ENCODE data around the gene SCN8A. TPM values are rescaled to one million over a fixed set of nuclear protein-coding genes. Genes with fewer than 3 reads are reported as not detected.

The SCN8A gene
- total RNA-seq, 2 experiments from 2014 or later: 1.4 to 1.6 TPM

- H3K27ac Mint-ChIP-seq: no peak overlapping the region
- no peak overlapping the region for H3K4me3 Mint-ChIP-seq
- no peak for ATAC-seq
- H3K4me1 Mint-ChIP-seq (ENCODE audit: low read depth): no peaks in the 10 kb centered on the region
- peaks cover 18% of the 10 kb centered on the region for H3K27me3 Mint-ChIP-seq (ENCODE audit: low read depth)
- POLR2A ChIA-PET: no interaction called here
- no peak for DNase-seq
- CTCF ChIA-PET: no interaction called here
- no peaks in the 10 kb centered on the region for H3K9me3 Mint-ChIP-seq (ENCODE audit: insufficient read depth)
- H3K36me3 Mint-ChIP-seq (ENCODE audit: low read depth): no peaks in the 10 kb centered on the region
These were observed 163.1 kb downstream of the SCN8A start for GRCh38 chr12:51753980-51754675.

GRCh38 chr12:51755251-51755650 lies 164.2 kb downstream of the SCN8A start:
- no peak for ATAC-seq
- H3K27me3 Mint-ChIP-seq (ENCODE audit: low read depth): peaks cover 15% of the 10 kb centered on the region
- H3K36me3 Mint-ChIP-seq (ENCODE audit: low read depth): no peaks in the 10 kb centered on the region
- H3K9me3 Mint-ChIP-seq (ENCODE audit: insufficient read depth): no peaks in the 10 kb centered on the region
- H3K4me3 Mint-ChIP-seq: no peak overlapping the region
- POLR2A ChIA-PET: no interaction called here
- no peak for DNase-seq
- H3K27ac Mint-ChIP-seq: no peak overlapping the region
- CTCF ChIA-PET: interaction anchor here (0.7 kb wide), 1 partner anchor 38 kb away, joined by 3 read pairs; no protein-coding TSS in a partner anchor
- no peaks in the 10 kb centered on the region for H3K4me1 Mint-ChIP-seq (ENCODE audit: low read depth)

- DNase-seq: no peak
- no peaks in the 10 kb centered on the region for H3K9me3 Mint-ChIP-seq (ENCODE audit: insufficient read depth)
- peaks cover 5% of the 10 kb centered on the region for H3K27me3 Mint-ChIP-seq (ENCODE audit: low read depth)
- POLR2A ChIA-PET: no interaction called here
- no peak for ATAC-seq
- no peaks in the 10 kb centered on the region for H3K36me3 Mint-ChIP-seq (ENCODE audit: low read depth)
- no peak overlapping the region for H3K27ac Mint-ChIP-seq
- H3K4me3 Mint-ChIP-seq: no peak overlapping the region
- CTCF ChIA-PET: no interaction called here
- no peaks in the 10 kb centered on the region for H3K4me1 Mint-ChIP-seq (ENCODE audit: low read depth)
These were observed 168.1 kb downstream of the SCN8A start for GRCh38 chr12:51759175-51759574.

GRCh38 chr12:51759695-51760094 lies 168.7 kb downstream of the SCN8A start:
- Mint-ChIP-seq H3K27me3 (ENCODE audit: low read depth) (peaks cover 5% of the 10 kb centered on the region), H3K36me3 (ENCODE audit: low read depth) (no peaks in the 10 kb centered on the region), H3K27ac (no peak overlapping the region), H3K4me3 (no peak overlapping the region), H3K4me1 (ENCODE audit: low read depth) (no peaks in the 10 kb centered on the region), H3K9me3 (ENCODE audit: insufficient read depth) (no peaks in the 10 kb centered on the region)
- ChIA-PET CTCF (no interaction called here), POLR2A (no interaction called here)
- DNase-seq (no peak), ATAC-seq (no peak)

GRCh38 chr12:51760231-51760630 lies 169.2 kb downstream of the SCN8A start:
- DNase-seq: no peak
- no peak for ATAC-seq
- Mint-ChIP-seq H3K27ac (no peak overlapping the region), H3K36me3 (ENCODE audit: low read depth) (no peaks in the 10 kb centered on the region), H3K4me3 (no peak overlapping the region), H3K27me3 (ENCODE audit: low read depth) (peaks cover 5% of the 10 kb centered on the region), H3K9me3 (ENCODE audit: insufficient read depth) (no peaks in the 10 kb centered on the region), H3K4me1 (ENCODE audit: low read depth) (no peaks in the 10 kb centered on the region)
- ChIA-PET CTCF (no interaction called here), POLR2A (no interaction called here)

GRCh38 chr12:51763743-51764142 lies 172.7 kb downstream of the SCN8A start:
- peaks cover 2% of the 10 kb centered on the region for H3K27me3 Mint-ChIP-seq (ENCODE audit: low read depth)
- CTCF ChIA-PET: no interaction called here
- H3K27ac Mint-ChIP-seq: no peak overlapping the region
- no peak overlapping the region for H3K4me3 Mint-ChIP-seq
- H3K36me3 Mint-ChIP-seq (ENCODE audit: low read depth): no peaks in the 10 kb centered on the region
- H3K9me3 Mint-ChIP-seq (ENCODE audit: insufficient read depth): no peaks in the 10 kb centered on the region
- POLR2A ChIA-PET: no interaction called here
- no peaks in the 10 kb centered on the region for H3K4me1 Mint-ChIP-seq (ENCODE audit: low read depth)
- no peak for ATAC-seq
- DNase-seq: no peak

GRCh38 chr12:51766067-51766676 lies 175.1 kb downstream of the SCN8A start:
- CTCF ChIA-PET: no interaction called here

GRCh38 chr12:51771008-51771407 lies 180.0 kb downstream of the SCN8A start:
- no peaks in the 10 kb centered on the region for H3K27me3 Mint-ChIP-seq (ENCODE audit: low read depth)
- POLR2A ChIA-PET: no interaction called here
- H3K4me1 Mint-ChIP-seq (ENCODE audit: low read depth): no peaks in the 10 kb centered on the region
- no peak overlapping the region for H3K4me3 Mint-ChIP-seq
- H3K27ac Mint-ChIP-seq: no peak overlapping the region
- CTCF ChIA-PET: no interaction called here
- ATAC-seq: no peak
- H3K9me3 Mint-ChIP-seq (ENCODE audit: insufficient read depth): no peaks in the 10 kb centered on the region
- no peak for DNase-seq
- no peaks in the 10 kb centered on the region for H3K36me3 Mint-ChIP-seq (ENCODE audit: low read depth)

More at GRCh38 chr12:51766067-51766676, 175.1 kb downstream of the SCN8A start:
- Mint-ChIP-seq H3K27me3 (ENCODE audit: low read depth) (peaks cover 2% of the 10 kb centered on the region), H3K4me3 (no peak overlapping the region), H3K36me3 (ENCODE audit: low read depth) (no peaks in the 10 kb centered on the region), H3K27ac (no peak overlapping the region), H3K9me3 (ENCODE audit: insufficient read depth) (no peaks in the 10 kb centered on the region), H3K4me1 (ENCODE audit: low read depth) (no peaks in the 10 kb centered on the region)
- ATAC-seq (no peak), DNase-seq (no peak)
- POLR2A ChIA-PET: no interaction called here

GRCh38 chr12:51773145-51773869 lies 182.3 kb downstream of the SCN8A start:
- DNase-seq (no peak), ATAC-seq (no peak)
- no peak overlapping the region for H3K27ac Mint-ChIP-seq
- no peaks in the 10 kb centered on the region for H3K27me3 Mint-ChIP-seq (ENCODE audit: low read depth)
- no peaks in the 10 kb centered on the region for H3K4me1 Mint-ChIP-seq (ENCODE audit: low read depth)
- H3K4me3 Mint-ChIP-seq: no peak overlapping the region
- POLR2A ChIA-PET: no interaction called here
- H3K36me3 Mint-ChIP-seq (ENCODE audit: low read depth): no peaks in the 10 kb centered on the region
- CTCF ChIA-PET: no interaction called here
- no peaks in the 10 kb centered on the region for H3K9me3 Mint-ChIP-seq (ENCODE audit: insufficient read depth)

- no peak for DNase-seq
- Mint-ChIP-seq H3K4me3 (no peak overlapping the region), H3K27me3 (ENCODE audit: low read depth) (no peaks in the 10 kb centered on the region), H3K9me3 (ENCODE audit: insufficient read depth) (no peaks in the 10 kb centered on the region), H3K4me1 (ENCODE audit: low read depth) (peaks cover 4% of the 10 kb centered on the region), H3K27ac (no peak overlapping the region), H3K36me3 (ENCODE audit: low read depth) (no peaks in the 10 kb centered on the region)
- ATAC-seq: no peak
- POLR2A ChIA-PET: no interaction called here
- CTCF ChIA-PET: interaction anchor here (1.6 kb wide), 1 partner anchor 16 kb away, joined by 4 read pairs; no protein-coding TSS in a partner anchor
These were observed 183.9 kb downstream of the SCN8A start for GRCh38 chr12:51774933-51775332.

GRCh38 chr12:51777457-51777856 lies 186.4 kb downstream of the SCN8A start:
- Mint-ChIP-seq H3K27me3 (ENCODE audit: low read depth) (no peaks in the 10 kb centered on the region), H3K27ac (no peak overlapping the region), H3K4me1 (ENCODE audit: low read depth) (peaks cover 21% of the 10 kb centered on the region), H3K36me3 (ENCODE audit: low read depth) (no peaks in the 10 kb centered on the region), H3K4me3 (no peak overlapping the region), H3K9me3 (ENCODE audit: insufficient read depth) (no peaks in the 10 kb centered on the region)
- ATAC-seq: no peak
- ChIA-PET CTCF (interaction anchor here (0.6 kb wide), 1 partner anchor 37 kb away, joined by 3 read pairs; a partner anchor contains a TSS), POLR2A (no interaction called here)
- no peak for DNase-seq

- Mint-ChIP-seq H3K4me3 (no peak overlapping the region), H3K4me1 (ENCODE audit: low read depth) (peaks cover 21% of the 10 kb centered on the region), H3K36me3 (ENCODE audit: low read depth) (no peaks in the 10 kb centered on the region), H3K27me3 (ENCODE audit: low read depth) (no peaks in the 10 kb centered on the region), H3K9me3 (ENCODE audit: insufficient read depth) (no peaks in the 10 kb centered on the region), H3K27ac (no peak overlapping the region)
- DNase-seq (no peak), ATAC-seq (no peak)
- CTCF ChIA-PET: interaction anchor here (0.6 kb wide), 1 partner anchor 36 kb away, joined by 3 read pairs; a partner anchor contains a TSS
- POLR2A ChIA-PET: no interaction called here
These were observed 186.9 kb downstream of the SCN8A start for GRCh38 chr12:51777973-51778372.
